ENCODE measurements around the gene COL6A2.

DNA sequence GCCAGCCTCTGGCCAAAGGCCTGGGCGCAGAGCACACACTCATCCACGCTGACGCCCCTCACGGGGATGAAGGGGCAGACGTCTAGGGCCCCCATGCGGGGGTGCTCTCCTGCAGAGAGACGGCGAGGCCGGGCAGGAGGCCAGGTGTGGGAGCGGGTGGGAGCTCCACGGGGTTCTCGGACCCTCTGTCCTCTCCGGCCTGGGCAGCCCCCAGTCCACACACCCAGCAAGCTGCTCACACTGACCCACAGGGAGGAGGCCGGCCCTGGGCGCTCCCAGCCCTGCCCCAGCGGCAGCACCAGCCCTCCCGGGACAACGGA, 55.0 kb downstream of the COL6A2 start:
- TF ChIP-seq MXI1 (IDR thresholded peaks at IDR 0.05; ENCODE audit: borderline replicate concordance, low read depth, low read length): no peak
- TF ChIP-seq, protein P1, sequence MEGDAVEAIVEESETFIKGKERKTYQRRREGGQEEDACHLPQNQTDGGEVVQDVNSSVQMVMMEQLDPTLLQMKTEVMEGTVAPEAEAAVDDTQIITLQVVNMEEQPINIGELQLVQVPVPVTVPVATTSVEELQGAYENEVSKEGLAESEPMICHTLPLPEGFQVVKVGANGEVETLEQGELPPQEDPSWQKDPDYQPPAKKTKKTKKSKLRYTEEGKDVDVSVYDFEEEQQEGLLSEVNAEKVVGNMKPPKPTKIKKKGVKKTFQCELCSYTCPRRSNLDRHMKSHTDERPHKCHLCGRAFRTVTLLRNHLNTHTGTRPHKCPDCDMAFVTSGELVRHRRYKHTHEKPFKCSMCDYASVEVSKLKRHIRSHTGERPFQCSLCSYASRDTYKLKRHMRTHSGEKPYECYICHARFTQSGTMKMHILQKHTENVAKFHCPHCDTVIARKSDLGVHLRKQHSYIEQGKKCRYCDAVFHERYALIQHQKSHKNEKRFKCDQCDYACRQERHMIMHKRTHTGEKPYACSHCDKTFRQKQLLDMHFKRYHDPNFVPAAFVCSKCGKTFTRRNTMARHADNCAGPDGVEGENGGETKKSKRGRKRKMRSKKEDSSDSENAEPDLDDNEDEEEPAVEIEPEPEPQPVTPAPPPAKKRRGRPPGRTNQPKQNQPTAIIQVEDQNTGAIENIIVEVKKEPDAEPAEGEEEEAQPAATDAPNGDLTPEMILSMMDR (conservative IDR thresholded peaks at IDR 0.05; ENCODE audit: low read depth, low read length): no peak
- TF ChIP-seq POLR2A (IDR thresholded peaks at IDR 0.05; ENCODE audit: low read depth, low read length): no peak
- TF ChIP-seq RCOR1 (IDR thresholded peaks at IDR 0.05; ENCODE audit: insufficient replicate concordance, low read length): no peak
- TF ChIP-seq CEBPB (IDR thresholded peaks at IDR 0.05; ENCODE audit: low read depth, low read length): no peak
- no peak for TF ChIP-seq SMC3 (IDR thresholded peaks at IDR 0.05; ENCODE audit: low read depth, low read length)
- no peak for TF ChIP-seq MAZ (IDR thresholded peaks at IDR 0.05; ENCODE audit: borderline replicate concordance, low read depth, low read length)
- TF ChIP-seq, protein P2, sequence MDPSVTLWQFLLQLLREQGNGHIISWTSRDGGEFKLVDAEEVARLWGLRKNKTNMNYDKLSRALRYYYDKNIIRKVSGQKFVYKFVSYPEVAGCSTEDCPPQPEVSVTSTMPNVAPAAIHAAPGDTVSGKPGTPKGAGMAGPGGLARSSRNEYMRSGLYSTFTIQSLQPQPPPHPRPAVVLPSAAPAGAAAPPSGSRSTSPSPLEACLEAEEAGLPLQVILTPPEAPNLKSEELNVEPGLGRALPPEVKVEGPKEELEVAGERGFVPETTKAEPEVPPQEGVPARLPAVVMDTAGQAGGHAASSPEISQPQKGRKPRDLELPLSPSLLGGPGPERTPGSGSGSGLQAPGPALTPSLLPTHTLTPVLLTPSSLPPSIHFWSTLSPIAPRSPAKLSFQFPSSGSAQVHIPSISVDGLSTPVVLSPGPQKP (IDR thresholded peaks at IDR 0.05; ENCODE audit: borderline replicate concordance, low read depth, low read length): no peak
- TF ChIP-seq, protein P3, sequence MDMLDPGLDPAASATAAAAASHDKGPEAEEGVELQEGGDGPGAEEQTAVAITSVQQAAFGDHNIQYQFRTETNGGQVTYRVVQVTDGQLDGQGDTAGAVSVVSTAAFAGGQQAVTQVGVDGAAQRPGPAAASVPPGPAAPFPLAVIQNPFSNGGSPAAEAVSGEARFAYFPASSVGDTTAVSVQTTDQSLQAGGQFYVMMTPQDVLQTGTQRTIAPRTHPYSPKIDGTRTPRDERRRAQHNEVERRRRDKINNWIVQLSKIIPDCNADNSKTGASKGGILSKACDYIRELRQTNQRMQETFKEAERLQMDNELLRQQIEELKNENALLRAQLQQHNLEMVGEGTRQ (IDR thresholded peaks at IDR 0.05; ENCODE audit: low read depth, low read length): no peak
- TF ChIP-seq MAFK (IDR thresholded peaks at IDR 0.05; ENCODE audit: low read depth, low read length): no peak
